Aortic smooth muscle cell (primary cell): Measurements from ENCODE around the gene ALDH1A3. TPM values are rescaled to one million over a fixed set of nuclear protein-coding genes. Genes with fewer than 3 reads are reported as not detected.

Experiments
- total RNA-seq: library from RNA; depleted of rRNA; stranded (reverse); fragments of >200 nt; gene quantifications from 2 replicates; pipeline ENCODE4 v1.2.3, GENCODE V29; 2014

Gene ALDH1A3
- total RNA-seq: 47.1 and 277 TPM in 2 replicates

GRCh38 chr15:100879464-100880138 lies at the start of gene ALDH1A3:
Gene ALDH1A3, plus strand, starts transcription at chr15:100879831. Its CDS starts 77 bp downstream, at chr15:100879908.

DNA sequence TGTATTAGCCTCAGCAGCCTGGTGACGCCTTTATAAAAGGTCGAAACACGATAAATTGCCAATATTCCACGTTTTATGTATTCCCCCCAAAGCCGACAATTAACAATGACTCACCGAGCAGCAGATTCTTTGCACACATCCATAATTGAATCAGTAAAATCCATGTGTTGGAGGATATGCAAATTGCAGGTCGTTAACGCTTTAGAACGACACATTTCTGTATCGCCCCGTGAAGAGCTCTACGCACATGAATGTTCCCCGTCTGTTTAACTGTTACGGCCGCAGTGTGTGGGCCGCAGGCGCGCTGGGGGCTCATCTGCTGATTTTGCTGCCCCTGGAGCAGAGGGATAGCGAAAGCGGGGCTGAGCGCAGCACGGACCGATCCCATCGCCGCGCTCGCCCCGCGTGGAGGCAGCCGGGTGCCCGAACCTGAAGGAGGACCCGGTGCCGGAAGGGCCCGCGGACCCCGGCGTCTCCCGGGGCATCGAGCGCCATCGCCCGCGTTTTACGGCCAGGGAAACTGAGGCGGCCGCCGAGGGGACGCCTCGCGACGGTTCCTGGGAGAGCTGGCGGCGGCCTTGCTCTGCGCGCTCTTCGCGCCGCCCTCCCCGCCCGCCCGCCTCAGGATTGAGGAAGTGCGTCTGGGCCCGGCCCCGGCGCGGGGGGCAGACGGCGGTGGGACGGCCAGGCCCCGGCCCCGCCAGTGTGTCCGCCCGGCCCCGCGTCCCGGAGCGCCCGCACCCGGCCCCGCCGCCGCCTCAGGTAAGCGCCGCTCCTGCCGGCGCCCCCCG lies 39.3 kb downstream of the ALDH1A3 start, which contains the start of gene LRRK1:
TSS of gene LRRK1 (plus strand) at position 668 of the 791 bp plus-strand sequence. CDS start 5,276 bp downstream, outside the sequence.

Other genes with a start within 250 kb of the ALDH1A3 start
- gene LRRK1, start 39.5 kb downstream of the ALDH1A3 start, total RNA-seq: 8.5 and 10.9 TPM in 2 replicates